K562 (cell line): ENCODE data around the gene ACBD5. TPM values are rescaled to one million over a fixed set of nuclear protein-coding genes. Genes with fewer than 3 reads are reported as not detected.

Experiments used
- ATF4 ChIP-seq: fragments of 450-650 bp; formaldehyde crosslinking; IDR thresholded peaks from 2 replicates; pipeline ENCODE4 v1.4.0; 2022; ENCODE audit warnings: mild to moderate bottlenecking, moderate library complexity
- CBFA2T3 ChIP-seq: fragments of 450-650 bp; IDR thresholded peaks from 2 replicates; pipeline ENCODE4 v1.6.1; 2017
- CBX3 ChIP-seq, 2 experiments: IDR thresholded peaks; 1 replicate in 1 of 2; 2 replicates in 1 of 2; pipeline ENCODE4 v1.6.1; 2012; ENCODE audit warnings: inconsistent platforms in 2 of 2, low read length in 2 of 2, borderline replicate concordance in 1 of 2, control low read depth in 1 of 2
- CHD7 ChIP-seq: fragments of 200-600 bp; sonication (generic); IDR thresholded peaks from one replicate; pipeline ENCODE4 v1.6.1; 2012; ENCODE audit warnings: mild to moderate bottlenecking, low read depth, low read length, inconsistent platforms
- DNMT1 ChIP-seq: fragments of 450-650 bp; IDR thresholded peaks from 2 replicates; pipeline ENCODE4 v1.6.1; 2016; ENCODE audit warnings: antibody characterized with exemption, mild to moderate bottlenecking
- ILF3 ChIP-seq: fragments of 450-650 bp; IDR thresholded peaks from 2 replicates; pipeline ENCODE4 v1.6.1; 2018; ENCODE audit warnings: antibody characterized with exemption, mild to moderate bottlenecking, moderate library complexity, borderline replicate concordance
- L3MBTL2 ChIP-seq: fragments of 450-650 bp; IDR thresholded peaks from 2 replicates; pipeline ENCODE4 v1.6.1; 2016; ENCODE audit warnings: mild to moderate bottlenecking, moderate library complexity
- MTF1 ChIP-seq: fragments of 250-450 bp; sonication (Bioruptor Pico); IDR thresholded peaks from 2 replicates; pipeline ENCODE4 v1.9.0; 2021; ENCODE audit warnings: moderate library complexity, mild to moderate bottlenecking, inconsistent platforms, borderline replicate concordance
- NEUROD1 ChIP-seq: fragments of 150-350 bp; IDR thresholded peaks from 2 replicates; pipeline ENCODE4 v1.6.1; 2014; ENCODE audit warnings: borderline replicate concordance, low read length, low read depth; ENCODE audit not compliant: partially characterized antibody
- PURB ChIP-seq: sonication (generic); formaldehyde crosslinking; IDR thresholded peaks from 2 replicates; pipeline ENCODE4 v1.9.0; 2021; ENCODE audit warnings: low read depth, mild to moderate bottlenecking, missing genetic modification reagents
- TAF1 ChIP-seq: IDR thresholded peaks from 2 replicates; pipeline ENCODE4 v1.6.1; 2011; ENCODE audit warnings: mild to moderate bottlenecking, low read length, moderate library complexity; ENCODE audit not compliant: insufficient read depth, control insufficient read depth, severe bottlenecking; ENCODE audit errors: extremely low read depth
- TBL1XR1 ChIP-seq, 2 experiments: IDR thresholded peaks; 2 replicates each; pipeline ENCODE4 v1.6.1; 2012; ENCODE audit warnings: improper control_type of control experiment in 2 of 2, low read length in 2 of 2, mild to moderate bottlenecking in 1 of 2
- ZC3H11A ChIP-seq: IDR thresholded peaks from 2 replicates; pipeline ENCODE4 v1.6.1; 2012; ENCODE audit warnings: low read depth, low read length, improper control_type of control experiment
- ZNF140 ChIP-seq: fragments of 250-450 bp; sonication (Bioruptor Pico); IDR thresholded peaks from 2 replicates; pipeline ENCODE4 v1.8.0; 2021; ENCODE audit warnings: moderate library complexity, mild to moderate bottlenecking, inconsistent platforms
- ZNF436 ChIP-seq: fragments of 250-450, 450-650 bp; sonication (Bioruptor Pico); formaldehyde crosslinking; IDR thresholded peaks from 2 replicates; pipeline ENCODE4 v1.7.0; 2020; ENCODE audit warnings: mild to moderate bottlenecking
- ZNF584 ChIP-seq: fragments of 200-800 bp; sonication (Bioruptor generic); IDR thresholded peaks from 2 replicates; pipeline ENCODE4 v1.6.1; 2016; ENCODE audit warnings: low read depth, mild to moderate bottlenecking, missing genetic modification characterization, missing compliant biosample characterization
- ZNF77 ChIP-seq: fragments of 250-450 bp; sonication (Bioruptor Pico); IDR thresholded peaks from 2 replicates; pipeline ENCODE4 v1.5.0; 2020
- polyA plus RNA-seq, 8 experiments: library from polyadenylated mRNA; depleted of rRNA in 4 of 8; stranded (reverse) in 5 of 8; unstranded in 3 of 8; fragments of >200 nt; fragmentation: Nextera tagmentation in 2 of 8; fragmentation: Illumina TruSeq in 1 of 8; extraction: Ambion mirVana in 2 of 8; extraction: Trizol in 1 of 8; gene quantifications; 2 replicates each; pipeline versions ENCODE4 v1.2.1 to v1.2.3, GENCODE V29; 2011 to 2014; ENCODE audit warnings: inconsistent platforms in 1 of 8, missing spikeins in 1 of 8
- total RNA-seq, 7 experiments: library from RNA; depleted of rRNA in 6 of 7; stranded (reverse); fragments of >200 nt in 6 of 7; fragmentation: Illumina TruSeq in 2 of 7; extraction: Trizol in 2 of 7; gene quantifications; 2 replicates each; pipeline versions ENCODE4 v1.2.1 to v1.2.3, GENCODE V29; 2011 to 2021; ENCODE audit warnings: low replicate concordance in 1 of 7

ACBD5 gene
- total and polyA plus RNA-seq, 9 of the 15 experiments (the other 6 are each of a cell fraction or from before 2014, with no cell fraction given) = 1.5 to 10.3 (median 7.8) TPM

- TF ChIP-seq ZNF140 (CRISPR knock-in tag) (no peak), MTF1 (CRISPR knock-in tag) (no peak), CBX3 (IDR thresholded peaks at IDR 0.05; ENCODE audit: borderline replicate concordance in 1 of 2, low read length in 2 of 2) (no peak), ZNF584 (CRISPR knock-in tag) (no peak), ILF3 (no peak), ZNF77 (no peak), L3MBTL2 (peak; percentile 86), ZNF436 (CRISPR knock-in tag) (no peak), TBL1XR1 (IDR thresholded peaks at IDR 0.05; ENCODE audit: low read length in 2 of 2) (no peak), TAF1 (peak; percentile 66), ATF4 (CRISPR knock-in tag) (no peak), CHD7 (no peak), PURB (CRISPR knock-in tag) (no peak), ZC3H11A (no peak), DNMT1 (no peak), CBFA2T3 (no peak), NEUROD1 (no peak)
Observed at GRCh38 chr10:27252267-27253000, 11.8 kb upstream of the ACBD5 start (continued).
